Left cardiac atrium (tissue), 4 donors: ENCODE results near the gene RAD51B. TPM values are rescaled to one million over a fixed set of nuclear protein-coding genes. Genes with fewer than 3 reads are reported as not detected.

ENCODE experiments used
- ATAC-seq, 2 donors: fragments of 200-7000 bp; cut with Tn5 transposase; one replicate each; pipeline ENCODE4 v1.9.1; 2020; ENCODE audit warnings: mild to moderate bottlenecking in 2 of 2, moderate library complexity in 2 of 2
- DNase-seq: peaks from one replicate; pipeline ENCODE4 v3.0.0-alpha.2; 2020
- intact Hi-C, 2 donors: fragments of 100-400 bp; cut with DNase I; formaldehyde crosslinking; loops; one replicate each; pipeline versions ENCODE4 v1.14.1 to v1.15.1; 2022 to 2023
- total RNA-seq, 2 donors: library from RNA; stranded (reverse); fragmentation: NEBNext Ultra II Directional; extraction: Animal tissue kit (Norgen Biotek cat#: 25700); gene quantifications; one replicate each; pipeline ENCODE4 v1.2.1, GENCODE V29; 2021
- donor health status: DM: no; HTN: yes; CAD: no.
- donor health status: DM: no; HTN: yes; CAD: no; lungs with severe emphysema.
- donor health status: DM: yes; HTN: yes; CAD: no.
- donor health status: Dilated cardiomyopathy.

Gene RAD51B
- total RNA-seq, 2 donors from 2014 or later = 4.4 to 6.6 TPM

DNA sequence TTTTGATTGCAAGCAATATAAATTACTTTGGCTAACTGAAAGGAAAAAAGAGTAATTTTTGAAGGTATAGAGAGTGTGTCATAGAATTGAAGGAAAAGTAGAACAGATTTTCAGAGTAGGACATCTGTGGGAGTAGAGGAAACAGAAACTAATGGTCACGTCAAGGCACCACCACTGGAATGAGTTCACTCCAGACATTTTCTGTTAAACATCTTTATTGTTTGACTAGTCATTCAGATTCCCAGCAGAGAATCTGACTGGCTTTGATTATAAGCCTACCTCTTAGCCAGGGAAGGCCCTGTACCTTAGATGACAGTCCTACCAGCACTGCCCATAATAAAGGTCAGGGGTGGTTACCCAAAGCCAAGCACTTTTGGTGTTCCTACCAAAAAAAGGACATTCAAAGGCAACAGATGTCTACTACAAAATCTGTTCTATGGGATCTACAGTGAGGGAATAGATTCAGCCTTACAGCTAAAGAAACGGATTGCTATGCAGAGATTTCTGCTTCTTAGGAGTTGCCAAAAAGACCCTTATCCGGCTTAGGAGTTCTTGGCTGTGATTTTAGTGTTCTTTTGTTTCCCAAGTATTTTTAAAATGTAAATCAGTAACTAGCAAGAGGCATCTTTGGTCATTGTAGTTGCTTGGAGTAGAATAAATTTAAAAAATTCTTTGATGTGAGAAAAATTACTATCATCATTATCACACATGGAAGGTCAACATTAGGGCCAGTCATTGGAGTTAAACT lies 410.8 kb downstream of the RAD51B start:
- DNase-seq = no peak
- intact Hi-C loops = no loop called here
- no peak for ATAC-seq

DNA sequence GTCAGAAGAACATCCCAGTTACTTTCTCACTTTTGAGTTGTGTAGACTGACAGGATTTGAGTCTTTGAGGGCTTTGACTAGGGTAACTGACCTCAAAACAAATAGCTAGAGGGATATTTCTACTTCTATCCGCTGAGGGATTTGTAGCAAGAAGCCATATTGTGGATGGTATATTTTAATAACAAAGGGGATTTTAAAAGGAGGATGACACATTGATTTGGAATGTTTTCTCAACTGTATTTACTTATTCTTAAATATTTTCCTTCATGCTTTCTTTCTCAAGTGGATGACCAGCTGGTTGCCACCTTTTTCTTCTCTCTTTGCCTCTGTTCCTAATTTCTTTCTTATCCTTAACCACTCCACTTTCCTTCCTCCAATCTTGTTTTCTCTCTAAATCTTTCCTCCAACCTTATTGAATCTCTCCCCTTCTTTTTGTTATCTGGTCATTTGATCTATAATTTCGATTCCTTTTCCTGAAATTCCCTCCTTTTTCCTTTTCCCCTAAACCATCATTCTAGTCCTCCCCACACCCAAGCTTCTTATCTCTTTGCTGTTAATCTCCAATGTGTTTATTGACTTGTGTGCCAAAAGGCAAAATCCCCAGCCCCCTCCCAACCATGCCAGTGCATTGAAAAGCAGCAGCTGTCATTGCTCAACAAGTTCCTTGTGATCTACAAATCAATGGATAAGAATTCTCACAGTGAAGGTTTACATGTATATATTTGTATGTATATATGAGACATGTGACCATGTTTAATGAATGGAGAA lies 411.6 kb downstream of the RAD51B start:
- no peak for DNase-seq
- intact Hi-C loops = no loop called here

GRCh38 chr14:68231898-68232297 lies 412.3 kb downstream of the RAD51B start:
- DNase-seq (no peak), ATAC-seq (peak in 1 of 2 donors; percentile 68)
- intact Hi-C loops = no loop called here

More for the DNA sequence above, 411.6 kb downstream of the RAD51B start:
- ATAC-seq = no peak

- ATAC-seq = peak; percentile 94 to 99
- DNase-seq = peak; percentile 38
- intact Hi-C loops = no loop called here
These were observed 412.9 kb downstream of the RAD51B start for GRCh38 chr14:68232300-68233055.

GRCh38 chr14:68233101-68233784 lies 413.7 kb downstream of the RAD51B start:
- intact Hi-C loops = no loop called here
- ATAC-seq = no peak
- DNase-seq = no peak

- ATAC-seq (no peak), DNase-seq (no peak)
- intact Hi-C loops = no loop called here
These were observed 414.7 kb downstream of the RAD51B start for GRCh38 chr14:68234101-68234905.

DNA sequence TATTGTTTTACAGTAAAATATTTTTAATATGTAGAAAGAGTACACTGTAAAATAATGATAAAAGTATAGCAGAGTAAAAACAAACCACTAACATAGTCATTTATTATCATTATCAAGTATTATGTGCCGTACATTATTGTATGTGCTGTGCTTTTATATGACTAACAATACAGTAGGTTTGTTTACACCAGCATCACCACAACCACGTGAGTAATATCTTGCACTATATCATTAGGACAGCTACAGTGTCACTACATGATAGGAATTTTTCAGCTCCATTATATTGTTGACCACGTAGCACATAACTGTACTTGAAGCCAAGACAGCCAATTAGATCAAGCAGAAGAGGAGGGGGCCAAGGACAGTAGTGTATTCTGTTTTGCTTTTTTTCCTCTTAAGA lies 415.4 kb downstream of the RAD51B start:
- ATAC-seq (no peak), DNase-seq (no peak)
- intact Hi-C loops = no loop called here

GRCh38 chr14:68236582-68237458 lies 417.2 kb downstream of the RAD51B start:
- ATAC-seq = no peak
- intact Hi-C loops = no loop called here

DNA sequence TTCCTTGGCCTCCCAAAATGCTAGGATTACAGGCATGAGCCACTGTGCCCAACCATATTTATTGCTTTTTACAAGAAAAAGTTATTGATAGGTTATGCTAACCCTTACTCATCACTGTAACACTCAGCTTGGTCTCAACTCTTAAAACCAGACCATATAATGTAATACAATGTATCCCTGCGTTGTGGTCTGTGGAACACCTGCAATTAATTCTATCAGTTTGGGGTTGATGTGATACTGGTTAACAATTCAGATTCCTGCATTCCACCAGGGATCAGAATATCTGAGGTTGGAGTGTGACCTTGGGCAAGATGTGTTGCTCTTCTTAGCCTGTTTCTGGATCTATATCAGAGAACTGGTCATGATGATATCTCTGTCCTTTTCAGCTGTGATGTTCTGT lies 419.0 kb downstream of the RAD51B start:
- DNase-seq (no peak), ATAC-seq (no peak)
- intact Hi-C loops = no loop called here

More at GRCh38 chr14:68236582-68237458, 417.2 kb downstream of the RAD51B start:
- no peak for DNase-seq

DNA sequence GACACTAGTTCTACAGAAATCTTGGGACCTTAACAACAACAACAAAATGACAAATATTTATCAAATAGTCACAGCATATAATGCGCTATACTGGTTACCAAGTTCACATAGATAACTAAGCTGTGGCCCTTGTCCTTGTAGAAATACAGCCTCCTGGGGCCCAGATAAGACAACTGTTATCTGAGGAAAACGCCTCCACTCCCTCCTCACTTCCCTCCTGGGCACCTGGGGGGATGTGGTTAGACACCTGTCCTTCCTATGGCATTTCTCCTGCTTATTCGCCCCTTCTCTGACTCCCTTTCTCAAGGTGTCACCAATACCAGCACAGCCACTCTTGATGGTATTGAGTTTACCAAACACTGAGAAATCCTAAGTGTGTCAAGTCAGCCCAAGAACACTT lies 419.4 kb downstream of the RAD51B start:
- intact Hi-C loops = no loop called here
- DNase-seq (no peak), ATAC-seq (no peak)

DNA sequence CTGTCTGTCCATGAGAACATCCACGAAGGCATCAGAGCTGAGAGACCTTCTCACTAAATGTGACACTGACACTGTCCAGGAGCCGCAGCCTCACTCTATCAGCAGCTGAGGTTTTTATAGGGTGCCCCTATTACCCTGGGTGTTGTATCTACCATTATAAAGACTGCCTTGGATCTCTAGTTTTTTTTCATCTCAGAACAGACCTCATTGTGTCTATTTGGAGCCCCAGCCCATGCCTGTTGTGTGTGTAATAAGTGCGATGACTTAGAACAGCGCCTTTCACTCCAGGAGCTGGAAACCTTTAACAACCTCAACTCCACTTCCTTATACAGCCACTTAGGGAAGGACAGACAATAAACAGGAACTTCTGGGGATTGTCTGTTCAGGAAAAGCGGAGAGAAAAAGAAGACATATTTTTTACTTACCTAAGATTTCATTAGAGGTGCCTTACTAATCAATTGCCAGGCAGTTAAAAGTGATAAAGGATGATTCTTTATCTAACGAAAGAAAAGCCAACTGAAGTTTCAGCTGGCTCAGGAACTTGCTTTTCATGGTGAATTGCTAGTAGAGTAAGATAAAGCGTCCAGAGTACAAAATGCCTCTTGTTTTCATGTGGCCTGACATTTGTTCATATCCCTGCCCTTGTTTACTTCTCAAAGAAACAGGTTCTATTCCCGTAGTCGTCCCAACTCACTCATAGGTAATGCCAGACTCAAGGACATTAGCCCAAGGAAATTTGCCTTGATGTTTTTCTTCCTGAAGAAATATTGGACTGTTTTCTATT lies 420.6 kb downstream of the RAD51B start:
- no peak for DNase-seq
- intact Hi-C loops = no loop called here
- peak in 1 of 2 donors; percentile 39 for ATAC-seq

- ATAC-seq = no peak
- intact Hi-C loops = no loop called here
- no peak for DNase-seq
These were observed 422.4 kb downstream of the RAD51B start for GRCh38 chr14:68241862-68242487.

GRCh38 chr14:68243450-68244010 lies 424.0 kb downstream of the RAD51B start:
- ATAC-seq (no peak), DNase-seq (no peak)
- intact Hi-C loops = no loop called here

GRCh38 chr14:68244262-68244980 lies 424.8 kb downstream of the RAD51B start:
- intact Hi-C loops = no loop called here
- ATAC-seq (no peak), DNase-seq (no peak)
